ENCODE data around the gene AP4B1. TPM values are rescaled to one million over a fixed set of nuclear protein-coding genes. Genes with fewer than 3 reads are reported as not detected.

Gene AP4B1
- total RNA-seq, 1 donor from 2014 or later, result 15.4 TPM

DNA sequence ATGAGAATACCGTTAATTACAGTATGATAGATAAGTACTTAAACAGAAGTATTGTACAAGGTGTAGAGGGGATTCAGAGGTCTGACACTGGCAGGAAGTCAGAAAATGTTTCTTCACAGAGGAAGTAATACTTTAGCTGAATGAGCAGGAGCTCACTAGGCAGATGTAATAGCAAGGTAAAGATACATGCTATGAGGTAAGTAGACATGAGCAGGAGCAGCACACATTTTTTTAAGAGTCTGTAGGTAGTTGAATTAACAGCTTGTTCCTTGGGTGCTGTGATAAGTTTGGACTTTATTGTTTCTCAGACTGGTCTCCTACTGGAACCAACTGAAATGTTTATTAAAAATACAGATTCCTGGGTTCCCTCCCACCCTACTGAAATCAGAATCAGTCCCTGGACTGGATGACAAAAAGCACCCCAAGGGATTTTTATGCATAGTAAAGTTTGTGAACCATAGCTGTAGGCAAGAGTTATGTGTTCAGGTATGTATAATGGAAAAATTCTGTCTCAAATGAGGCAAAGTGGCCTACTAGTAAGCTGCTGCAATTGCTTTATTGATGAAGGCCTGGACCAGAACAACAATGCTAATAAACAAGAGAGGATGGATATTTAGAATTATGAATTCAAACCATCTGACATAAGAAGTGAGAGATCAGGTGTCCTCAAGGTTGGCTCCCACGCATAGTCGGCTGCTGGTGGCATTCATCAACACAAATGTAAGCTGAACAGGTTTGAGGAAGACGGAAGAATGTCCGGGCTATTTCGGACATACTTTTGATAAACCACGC lies 902 bp downstream of the AP4B1 start:
- ATAC-seq, result no peak
- DNase-seq, result no peak
- intact Hi-C loops (cut with micrococcal nuclease), result no loop called here

DNA sequence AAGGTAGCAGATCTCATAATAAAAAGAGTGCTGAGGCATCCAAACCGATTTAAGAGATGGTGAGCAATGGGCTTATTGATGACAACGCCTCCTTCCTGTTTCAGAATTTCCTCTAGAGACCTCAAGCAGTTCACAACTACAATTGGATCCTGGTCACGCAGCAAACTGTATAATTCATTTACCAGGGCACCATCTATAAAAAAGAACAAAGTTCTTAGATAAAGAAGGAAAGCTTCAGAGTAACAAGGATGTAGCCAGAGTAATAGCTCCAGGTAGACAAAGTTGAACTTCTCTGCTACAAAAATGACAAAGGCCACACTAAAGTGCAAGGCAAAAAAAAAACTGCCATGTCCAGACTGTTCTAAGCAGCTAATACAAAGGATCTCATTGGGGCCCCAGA lies 3.4 kb downstream of the AP4B1 start:
- intact Hi-C loops (cut with micrococcal nuclease), result no loop called here
- ATAC-seq (no peak), DNase-seq (no peak)

DNA sequence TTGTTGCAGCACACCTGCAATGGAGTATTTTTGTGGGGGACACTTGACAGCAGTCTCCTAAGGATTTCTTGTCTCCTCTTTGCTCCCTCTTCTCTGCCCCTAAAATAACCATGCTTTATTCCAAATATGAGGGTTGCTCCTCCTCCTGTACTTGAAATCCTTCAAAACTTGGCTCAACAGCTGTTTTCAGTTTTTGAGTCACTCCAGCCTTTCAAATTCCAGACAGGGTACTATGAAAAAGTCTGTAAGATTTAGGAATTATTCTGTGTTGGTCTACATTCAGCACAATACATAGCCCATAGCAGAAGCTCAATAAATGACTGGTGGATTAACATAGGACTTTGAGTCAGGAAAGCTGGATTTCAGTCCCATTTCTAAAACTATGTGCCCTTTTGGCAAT lies 5.5 kb downstream of the AP4B1 start:
- intact Hi-C loops (cut with micrococcal nuclease), result no loop called here
- no peak for ATAC-seq
- no peak for DNase-seq

DNA sequence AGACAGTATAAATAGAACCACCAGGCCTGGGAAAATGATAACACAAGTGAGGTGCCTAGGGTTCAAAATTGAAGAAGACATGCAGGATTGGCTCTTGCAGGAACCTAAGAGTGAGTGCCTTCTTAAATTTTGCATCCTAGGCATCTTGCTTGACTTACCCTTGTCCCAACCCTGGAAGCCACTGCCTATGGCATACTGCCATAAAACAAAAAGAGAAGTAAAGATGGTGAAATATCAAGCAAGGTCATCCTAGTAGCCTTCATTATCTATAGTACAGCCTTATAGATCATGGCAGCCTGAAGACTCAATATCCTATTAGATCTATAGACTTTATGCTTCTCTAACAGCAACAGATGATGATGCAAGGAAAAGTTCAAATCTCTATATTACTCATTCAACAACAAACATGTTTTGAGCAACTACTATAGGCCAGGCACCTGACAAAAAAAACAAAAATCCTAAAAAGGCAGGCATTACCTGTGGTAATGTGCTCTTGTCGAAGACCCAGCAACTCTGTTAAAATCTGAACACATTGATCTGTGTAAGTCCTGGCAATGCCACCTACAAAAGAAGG lies 6.3 kb downstream of the AP4B1 start:
- intact Hi-C loops (cut with micrococcal nuclease), result no loop called here
- DNase-seq (no peak), ATAC-seq (no peak)

DNA sequence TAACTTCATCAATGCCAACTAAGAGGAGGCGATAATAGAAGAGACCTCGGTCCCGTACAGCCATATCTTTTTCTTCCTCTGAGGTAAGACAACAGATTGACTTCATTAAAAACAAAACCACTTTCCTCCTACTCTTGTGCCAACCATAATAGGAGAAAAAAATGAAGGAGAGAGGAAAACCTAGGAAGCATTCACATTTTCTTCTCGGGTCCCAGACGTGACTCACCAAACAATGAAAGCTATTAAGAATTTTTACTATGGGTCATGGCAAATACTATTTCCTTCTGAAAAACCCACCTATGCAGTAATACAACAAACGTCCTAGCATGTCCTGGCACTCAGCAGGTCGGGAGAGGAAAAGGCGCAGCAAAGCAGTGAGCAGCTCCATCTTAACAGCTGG lies 8.6 kb downstream of the AP4B1 start:
- ATAC-seq (no peak), DNase-seq (no peak)
- intact Hi-C loops (cut with micrococcal nuclease), result no loop called here

DNA sequence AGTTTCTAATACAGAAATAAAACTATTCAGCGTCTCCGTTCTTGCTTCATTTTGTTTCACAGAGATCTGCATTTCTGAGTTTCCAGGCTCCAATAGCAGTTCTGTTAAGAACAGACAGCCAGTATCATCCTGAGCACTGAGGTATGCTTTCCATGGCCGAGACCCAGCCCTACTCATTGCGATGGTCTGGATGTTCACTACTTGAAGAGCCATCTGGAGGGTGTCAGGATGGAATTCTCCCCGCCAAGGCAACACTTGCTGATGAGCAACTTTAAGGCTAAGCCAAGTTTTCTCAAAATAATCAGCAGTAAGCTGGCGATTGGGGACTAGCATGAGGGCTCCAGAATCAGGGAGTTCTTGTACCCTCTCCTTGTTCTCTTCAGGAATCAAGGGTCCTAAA lies 9.5 kb downstream of the AP4B1 start:
- DNase-seq (no peak), ATAC-seq (no peak)
- intact Hi-C loops (cut with micrococcal nuclease), result no loop called here

DNA sequence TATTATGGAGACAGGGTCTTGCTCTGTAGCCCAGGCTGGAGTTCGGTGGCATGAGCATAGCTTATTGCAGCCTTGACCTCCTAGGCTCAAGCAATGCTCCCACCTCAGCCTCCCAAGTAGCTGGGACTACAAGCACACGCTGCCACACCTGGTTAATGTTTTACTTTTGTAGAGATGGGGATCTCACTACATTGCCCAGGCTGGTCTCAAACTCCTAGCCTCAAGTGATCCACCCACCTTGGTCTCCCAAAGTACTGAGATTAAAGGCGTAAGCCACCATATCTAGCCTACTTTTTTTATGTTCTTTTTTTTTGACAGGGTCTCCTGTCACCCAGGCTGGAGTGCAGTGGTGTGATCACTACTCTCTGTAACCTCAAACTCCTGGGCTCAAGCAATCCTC lies 11.3 kb downstream of the AP4B1 start:
- DNase-seq (no peak), ATAC-seq (no peak)
- intact Hi-C loops (cut with micrococcal nuclease), result no loop called here

DNA sequence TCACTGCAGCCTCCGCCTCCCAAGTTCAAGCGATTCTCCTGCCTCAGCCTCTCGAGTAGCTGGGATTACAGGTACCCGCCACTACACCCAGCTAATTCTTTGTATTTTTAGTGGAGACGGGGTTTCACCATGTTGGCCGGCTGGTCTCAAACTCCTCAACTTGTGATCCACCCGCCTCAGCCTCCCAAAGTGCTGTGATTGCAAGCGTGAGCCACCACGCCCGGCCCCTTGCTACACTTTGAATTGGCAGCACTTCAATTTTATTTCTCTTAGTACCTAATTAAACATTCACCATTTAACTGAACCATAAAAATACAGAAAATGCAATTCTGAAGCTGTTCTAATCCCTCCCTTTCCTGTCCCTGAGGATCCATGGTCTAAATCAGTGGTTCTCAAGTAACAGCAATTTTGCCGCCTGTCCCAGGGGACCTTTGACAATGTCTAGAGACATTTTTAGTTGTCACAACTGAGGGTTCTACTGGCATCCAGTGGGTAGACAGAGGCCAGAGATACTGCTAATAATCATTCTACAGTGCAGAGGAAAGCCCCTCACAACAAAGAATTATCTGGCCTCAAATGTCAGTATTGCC lies 12.9 kb downstream of the AP4B1 start:
- no peak for ATAC-seq
- intact Hi-C loops (cut with micrococcal nuclease), result no loop called here
- no peak for DNase-seq

DNA sequence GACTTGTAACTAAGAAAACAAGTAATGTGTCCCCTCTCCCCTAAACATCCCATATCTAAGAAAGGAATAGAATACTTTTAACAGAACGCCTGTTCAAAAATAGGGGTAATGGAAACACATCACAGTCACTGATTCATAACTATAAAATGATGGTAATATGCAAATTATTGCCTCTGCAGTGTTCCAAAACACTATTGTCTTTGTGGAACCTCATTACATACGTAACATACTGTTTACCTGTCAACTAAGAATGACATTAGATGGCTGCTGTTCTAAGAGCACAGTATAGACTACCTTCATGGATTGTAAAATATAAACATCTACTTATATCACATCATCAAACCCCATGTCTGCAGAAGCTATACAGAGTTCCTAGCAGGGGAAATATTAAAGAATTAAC lies 13.8 kb downstream of the AP4B1 start:
- ATAC-seq, result no peak
- intact Hi-C loops (cut with micrococcal nuclease), result no loop called here
- no peak for DNase-seq

DNA sequence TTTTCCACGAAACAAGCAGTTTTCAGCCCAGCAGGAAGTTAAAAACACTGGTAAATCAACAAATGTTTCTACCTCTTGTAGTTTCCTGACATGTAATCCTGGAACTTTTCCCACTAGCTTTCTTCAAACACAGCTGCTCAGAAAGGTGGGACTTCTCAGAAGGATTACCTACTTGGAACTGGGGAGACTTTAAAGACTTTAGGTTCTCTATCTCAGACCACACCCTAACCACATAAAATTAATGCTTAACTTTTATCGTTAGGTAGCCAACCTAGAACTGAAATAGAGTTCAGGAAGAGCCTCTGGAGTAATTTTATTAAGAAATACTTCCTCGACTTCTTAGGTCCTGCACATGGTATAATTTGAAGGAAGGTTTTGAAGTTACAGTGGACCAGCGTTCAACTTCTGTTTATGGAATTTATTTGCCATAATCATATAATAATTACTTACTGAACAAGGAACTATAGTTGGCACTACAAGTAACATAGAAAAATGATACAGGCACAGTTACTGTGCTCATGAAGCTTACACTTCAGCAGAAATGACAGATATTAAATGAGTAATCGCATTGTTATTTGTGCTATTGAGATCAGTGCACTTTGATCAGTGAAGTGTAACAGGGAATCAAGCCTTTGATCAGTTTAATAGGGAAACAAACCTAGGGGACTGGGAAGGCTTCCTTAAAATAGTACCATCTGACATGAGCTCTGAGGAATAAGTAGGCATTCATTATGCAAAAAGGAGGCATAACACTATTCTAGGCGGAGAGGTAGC lies 17.0 kb downstream of the AP4B1 start, which contains the start of gene BCL2L15:
BCL2L15 (minus strand) TSS at position 180 of the 774 bp plus-strand sequence. CDS start 206 bp downstream, outside the sequence.
- DNase-seq (no peak), ATAC-seq (no peak)
- intact Hi-C loops (cut with micrococcal nuclease), result no loop called here

DNA sequence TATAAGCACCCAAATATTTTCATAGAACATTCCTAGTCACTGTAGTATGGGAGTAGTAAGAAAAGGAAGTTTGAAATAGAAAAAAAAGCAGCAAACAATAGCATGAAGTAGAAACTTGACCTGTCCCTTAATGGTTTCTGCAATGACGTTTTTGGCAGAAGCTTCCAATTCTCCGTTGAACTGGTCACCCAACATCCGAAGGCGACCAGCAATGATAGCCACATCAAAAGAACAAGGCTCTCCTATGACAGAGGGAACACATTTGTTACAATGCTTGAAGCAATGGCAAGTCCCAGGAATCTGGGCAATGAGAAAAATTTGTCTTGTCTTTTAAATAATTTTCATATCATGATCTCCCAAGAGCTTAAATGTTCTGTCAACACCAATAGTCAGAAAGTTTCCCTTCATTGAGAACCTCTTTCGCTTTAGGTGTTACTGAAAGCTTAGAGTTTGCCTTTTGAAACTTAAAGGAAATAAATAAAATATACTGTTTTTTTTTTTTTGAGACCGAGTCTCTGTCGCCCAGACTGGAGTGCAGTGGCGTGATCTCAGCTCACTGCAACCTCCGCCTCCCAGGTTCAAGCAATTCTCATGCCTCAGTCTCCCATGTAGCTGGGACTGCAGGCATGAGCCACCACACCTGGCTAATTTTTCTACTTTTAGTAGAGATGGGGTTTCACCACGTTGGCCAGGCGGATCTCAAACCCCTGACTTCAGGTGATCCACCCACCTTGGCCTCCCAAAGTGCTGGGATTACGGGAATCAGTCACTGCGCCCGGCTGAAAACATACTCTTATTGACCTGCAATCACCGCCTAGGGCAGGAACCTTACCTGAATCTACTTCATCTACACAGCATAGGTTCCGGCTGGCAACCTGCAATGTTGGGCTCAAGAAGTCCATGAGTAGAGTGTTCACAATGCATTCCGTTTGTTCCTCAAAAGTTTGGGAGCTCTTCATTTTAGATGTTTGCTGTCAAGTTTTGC lies 17.9 kb downstream of the AP4B1 start:
- intact Hi-C loops (cut with micrococcal nuclease), result no loop called here

DNA sequence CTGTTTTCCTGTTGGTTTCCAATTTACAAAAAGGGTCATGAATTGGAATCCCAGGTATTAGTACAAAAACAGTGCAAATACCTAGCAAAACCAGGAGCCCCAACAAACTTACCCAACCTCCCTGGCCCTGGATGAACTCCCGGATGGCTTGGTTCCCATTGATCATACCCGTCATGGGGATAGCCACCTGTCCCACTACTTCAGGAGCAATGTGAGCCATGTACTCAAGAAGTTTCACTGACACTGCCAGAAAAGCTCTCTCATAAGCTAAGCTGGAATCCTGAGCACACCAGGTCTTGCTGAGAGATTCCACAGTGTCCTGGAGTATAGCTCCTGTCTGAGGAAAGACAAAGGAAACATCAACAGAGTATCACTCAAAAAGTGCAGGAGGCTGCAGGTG lies 22.9 kb downstream of the AP4B1 start:
- DNase-seq, result no peak
- intact Hi-C loops (cut with micrococcal nuclease), result no loop called here
- ATAC-seq, result no peak

More for the DNA sequence above, 17.9 kb downstream of the AP4B1 start:
- ATAC-seq, result no peak
- DNase-seq, result no peak

DNA sequence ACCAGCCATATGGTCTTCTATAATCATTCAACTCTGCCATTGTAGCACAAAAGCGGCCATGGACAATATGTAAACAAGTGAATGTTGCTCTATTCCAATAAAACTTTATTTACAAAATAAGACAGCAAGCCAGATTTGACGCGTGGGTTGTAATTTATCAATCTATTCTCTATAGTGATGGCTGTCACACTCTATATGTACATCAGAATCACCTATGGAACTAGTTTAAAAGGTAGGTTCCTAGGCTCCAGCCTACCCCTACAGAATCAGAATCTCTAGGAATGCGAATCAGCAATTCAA lies 24.9 kb downstream of the AP4B1 start:
- DNase-seq (no peak), ATAC-seq (no peak)
- intact Hi-C loops (cut with micrococcal nuclease), result no loop called here

DNA sequence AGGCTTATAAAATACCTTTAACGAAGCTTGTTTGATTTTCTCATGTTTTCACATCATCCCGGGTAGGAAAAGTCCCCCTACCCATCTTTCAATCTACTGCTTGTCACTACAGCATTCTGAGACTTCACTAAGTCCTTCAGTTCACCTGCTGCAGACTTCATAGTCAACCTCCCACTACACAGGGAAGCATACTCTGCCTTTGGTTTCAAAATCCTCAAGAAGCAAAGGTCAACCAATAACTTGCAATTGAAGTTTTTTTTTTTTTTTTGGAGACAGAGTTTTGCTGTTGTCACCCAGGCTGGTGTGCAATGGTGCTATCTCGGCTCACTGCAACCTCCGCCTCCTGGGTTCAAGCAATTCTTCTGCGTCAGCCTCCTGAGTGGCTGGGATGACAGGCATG lies 28.4 kb downstream of the AP4B1 start:
- intact Hi-C loops (cut with micrococcal nuclease), result no loop called here
- no peak for DNase-seq
- ATAC-seq, result no peak

DNA sequence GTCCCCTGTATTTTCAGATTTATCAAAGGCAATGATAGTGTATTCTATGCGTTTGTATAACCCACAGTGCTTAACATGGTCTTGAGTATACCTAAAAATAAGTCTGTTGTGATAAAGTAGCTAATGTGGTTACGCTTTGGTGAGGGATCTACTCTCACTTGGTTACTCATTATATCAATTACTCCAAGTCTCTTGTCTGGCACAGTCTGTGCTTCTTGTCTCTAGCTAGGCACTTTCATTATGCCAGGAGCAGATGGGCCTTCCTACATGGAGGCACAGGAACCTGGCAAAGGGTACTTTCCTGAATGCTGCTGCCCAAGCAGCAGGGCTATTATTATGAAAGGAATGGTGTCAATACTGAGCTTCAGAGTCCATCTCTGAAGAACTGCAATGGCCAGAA lies 28.9 kb downstream of the AP4B1 start:
- ATAC-seq (no peak), DNase-seq (no peak)
- intact Hi-C loops (cut with micrococcal nuclease), result no loop called here

DNA sequence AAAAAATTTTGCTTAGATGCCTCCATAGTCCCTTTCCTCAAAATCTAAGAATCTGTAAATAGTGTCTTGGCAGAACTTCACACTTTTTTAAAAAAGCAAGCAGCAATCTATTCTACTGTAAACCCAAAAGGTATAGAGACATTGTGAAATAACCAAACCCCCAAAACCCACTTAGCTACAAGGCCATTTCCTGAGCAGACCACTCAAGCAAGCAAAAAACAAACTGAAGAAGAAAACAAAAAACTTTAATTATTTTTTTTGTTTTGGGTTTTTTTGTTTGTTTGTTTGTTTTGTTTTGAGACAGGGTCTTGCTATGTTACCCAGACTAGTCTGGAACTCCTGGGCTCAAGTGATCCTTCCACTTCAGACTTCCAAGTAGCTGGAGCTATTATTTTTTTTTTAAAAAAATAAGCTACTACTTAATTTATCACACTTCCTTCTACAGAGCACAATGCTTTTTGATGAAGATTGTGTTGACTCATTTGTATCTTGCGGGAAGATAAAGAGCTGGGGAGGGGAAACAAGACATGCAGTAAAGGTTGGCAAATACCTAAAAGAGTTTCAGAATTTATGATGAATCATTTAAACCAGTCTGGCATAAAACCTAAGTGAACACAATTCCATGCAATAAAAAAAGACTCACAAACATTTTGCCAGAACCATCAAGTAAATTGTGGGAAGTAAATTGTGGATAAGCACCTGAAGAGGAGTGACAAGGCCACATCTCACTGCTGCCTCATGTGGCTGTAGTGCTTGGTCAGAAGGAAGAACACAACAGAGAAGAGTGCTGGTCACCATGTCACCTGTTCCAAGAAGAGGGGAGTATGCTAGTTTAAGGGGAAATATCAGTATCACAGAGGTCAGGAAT lies 30.4 kb downstream of the AP4B1 start:
- intact Hi-C loops (cut with micrococcal nuclease), result no loop called here
- no peak for ATAC-seq
- no peak for DNase-seq

DNA sequence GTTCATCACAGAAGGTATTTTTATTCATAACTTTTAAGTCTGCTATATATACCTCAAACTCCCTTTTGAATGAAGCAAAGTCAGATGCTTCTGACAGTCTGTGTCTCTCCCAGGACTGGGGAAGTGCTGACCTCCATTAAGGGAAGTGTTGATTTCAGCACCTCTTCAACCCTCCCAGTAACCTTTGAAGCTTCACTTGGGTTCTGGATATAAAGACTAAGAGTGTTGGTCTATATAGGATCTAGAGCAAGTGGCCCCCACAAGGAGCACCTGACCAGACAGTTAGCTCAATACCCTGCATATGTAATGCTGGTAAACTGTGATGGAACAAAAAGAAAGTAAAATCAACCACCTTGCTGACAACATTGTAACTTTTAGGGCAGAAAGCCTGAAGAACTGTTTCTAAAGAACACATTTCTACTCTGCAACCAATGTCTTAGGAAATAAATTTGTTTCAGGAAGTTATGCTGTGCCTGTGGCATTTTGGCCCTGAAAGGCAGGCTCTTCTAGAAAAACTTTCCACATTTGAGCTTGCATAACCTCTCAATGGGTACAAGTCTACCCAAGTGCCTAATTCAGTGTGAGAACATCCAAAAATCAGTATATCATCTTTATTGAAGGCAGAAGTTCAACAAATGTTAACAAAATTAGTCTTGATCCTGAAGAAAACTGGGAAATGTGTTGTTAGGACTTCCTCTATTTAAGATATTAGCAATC lies 32.2 kb downstream of the AP4B1 start:
- intact Hi-C loops (cut with micrococcal nuclease), result no loop called here
- peak; percentile 38 for ATAC-seq

More for the DNA sequence above, 32.2 kb downstream of the AP4B1 start:
- no peak for DNase-seq

Measured in left ventricle myocardium superior (tissue), 1 donor.